ENCODE data around the gene LRRC61.
"Not testable (repeated sequence)": the region's sequence is repeated elsewhere in the genome, so short reads cannot be mapped to it uniquely, and the experiment has no call there.

The LRRC61 gene

GRCh38 chr7:150322833-150323681, at the start of gene LRRC61, which contains the start of gene ACTR3C:
LRRC61 (plus strand) TSS chr7:150323355; CDS start chr7:150336862, 13,507 bp downstream.
ACTR3C (minus strand) TSS chr7:150323545; CDS start chr7:150295296, 28,249 bp downstream.
- DNase-seq = peak; percentile 65

- not testable (repeated sequence) for DNase-seq
Observed at GRCh38 chr7:150276132-150276695, 46.9 kb upstream of the LRRC61 start.

GRCh38 chr7:150278383-150278782, 44.8 kb upstream of the LRRC61 start:
- not testable (repeated sequence) for DNase-seq

- DNase-seq = not testable (repeated sequence)
Observed at GRCh38 chr7:150281681-150282403, 41.3 kb upstream of the LRRC61 start.

- DNase-seq = not testable (repeated sequence)
Observed at GRCh38 chr7:150283111-150283510, 40.0 kb upstream of the LRRC61 start.

- not testable (repeated sequence) for DNase-seq
Observed at GRCh38 chr7:150283608-150284007, 39.5 kb upstream of the LRRC61 start.

GRCh38 chr7:150285849-150286754, 37.1 kb upstream of the LRRC61 start:
- DNase-seq = peak; percentile 37

- DNase-seq = not testable (repeated sequence)
Observed at GRCh38 chr7:150287815-150288214, 35.3 kb upstream of the LRRC61 start.

GRCh38 chr7:150288816-150289215, 34.3 kb upstream of the LRRC61 start:
- not testable (repeated sequence) for DNase-seq

GRCh38 chr7:150290317-150290716, 32.8 kb upstream of the LRRC61 start:
- DNase-seq = not testable (repeated sequence)

- not testable (repeated sequence) for DNase-seq
Observed at GRCh38 chr7:150295027-150295426, 28.1 kb upstream of the LRRC61 start.

GRCh38 chr7:150295614-150296013, 27.5 kb upstream of the LRRC61 start:
- DNase-seq = not testable (repeated sequence)

GRCh38 chr7:150296802-150297201, 26.4 kb upstream of the LRRC61 start:
- not testable (repeated sequence) for DNase-seq

- DNase-seq = not testable (repeated sequence)
Observed at GRCh38 chr7:150297978-150298377, 25.2 kb upstream of the LRRC61 start.

- not testable (repeated sequence) for DNase-seq
Observed at GRCh38 chr7:150302908-150303310, 20.2 kb upstream of the LRRC61 start.

- DNase-seq = not testable (repeated sequence)
Observed at GRCh38 chr7:150304499-150305258, 18.5 kb upstream of the LRRC61 start.

GRCh38 chr7:150305259-150305902, 17.8 kb upstream of the LRRC61 start:
- DNase-seq = not testable (repeated sequence)

GRCh38 chr7:150305903-150306284, 17.3 kb upstream of the LRRC61 start:
- DNase-seq = not testable (repeated sequence)

- not testable (repeated sequence) for DNase-seq
Observed at GRCh38 chr7:150306377-150306776, 16.8 kb upstream of the LRRC61 start.

GRCh38 chr7:150307129-150307528, 16.0 kb upstream of the LRRC61 start:
- no peak for DNase-seq

GRCh38 chr7:150307904-150308303, 15.3 kb upstream of the LRRC61 start:
- DNase-seq = no peak

Measured in activated T-cell treated with anti-CD3 and anti-CD28 coated beads, Interleukin-2, amount 50 U/mL, for 1 hour (primary cell).